ENCODE measurements around the gene SPINK8.
"Not testable (repeated sequence)": the region's sequence is repeated elsewhere in the genome, so short reads cannot be mapped to it uniquely, and the experiment has no call there.

The SPINK8 gene

GRCh38 chr3:48333346-48334245, at the start of gene SPINK8:
Gene SPINK8 (minus strand): TSS chr3:48333661. CDS start chr3:48328341, 5,320 bp downstream.
- not testable (repeated sequence) for DNase-seq (ENCODE audit: low spot score)

- DNase-seq (ENCODE audit: low spot score): no peak
These were observed 39.5 kb upstream of the SPINK8 start for GRCh38 chr3:48372862-48373435.

GRCh38 chr3:48372377-48372770, 38.9 kb upstream of the SPINK8 start:
- no peak for DNase-seq (ENCODE audit: low spot score)

GRCh38 chr3:48371651-48372376, 38.4 kb upstream of the SPINK8 start, which contains the start of gene FBXW12:
Gene FBXW12 (plus strand): TSS chr3:48372219. CDS start chr3:48372768, 549 bp downstream.
- no peak for DNase-seq (ENCODE audit: low spot score)

GRCh38 chr3:48370333-48370713, 36.9 kb upstream of the SPINK8 start:
- no peak for DNase-seq (ENCODE audit: low spot score)

GRCh38 chr3:48369693-48370332, 36.4 kb upstream of the SPINK8 start:
- no peak for DNase-seq (ENCODE audit: low spot score)

GRCh38 chr3:48367201-48367600, 33.7 kb upstream of the SPINK8 start:
- no peak for DNase-seq (ENCODE audit: low spot score)

- no peak for DNase-seq (ENCODE audit: low spot score)
These were observed 31.4 kb upstream of the SPINK8 start for GRCh38 chr3:48364840-48365239.

- DNase-seq (ENCODE audit: low spot score): no peak
These were observed 28.5 kb upstream of the SPINK8 start for GRCh38 chr3:48361928-48362327.

- no peak for DNase-seq (ENCODE audit: low spot score)
These were observed 23.0 kb upstream of the SPINK8 start for GRCh38 chr3:48356419-48356818.

GRCh38 chr3:48353987-48354386, 20.5 kb upstream of the SPINK8 start:
- DNase-seq (ENCODE audit: low spot score): no peak

GRCh38 chr3:48352546-48352945, 19.1 kb upstream of the SPINK8 start:
- no peak for DNase-seq (ENCODE audit: low spot score)

GRCh38 chr3:48347500-48347899, 14.0 kb upstream of the SPINK8 start:
- no peak for DNase-seq (ENCODE audit: low spot score)

GRCh38 chr3:48345946-48346572, 12.6 kb upstream of the SPINK8 start:
- no peak for DNase-seq (ENCODE audit: low spot score)

GRCh38 chr3:48344867-48345507, 11.5 kb upstream of the SPINK8 start:
- DNase-seq (ENCODE audit: low spot score): no peak

GRCh38 chr3:48343432-48343831, 10.0 kb upstream of the SPINK8 start:
- DNase-seq (ENCODE audit: low spot score): no peak

- no peak for DNase-seq (ENCODE audit: low spot score)
These were observed 5.2 kb upstream of the SPINK8 start for GRCh38 chr3:48338635-48339034.

- not testable (repeated sequence) for DNase-seq (ENCODE audit: low spot score)
These were observed 4.1 kb upstream of the SPINK8 start for GRCh38 chr3:48337536-48337935.

GRCh38 chr3:48335286-48335685, 1.8 kb upstream of the SPINK8 start:
- DNase-seq (ENCODE audit: low spot score): not testable (repeated sequence)

GRCh38 chr3:48334605-48335004, 1.1 kb upstream of the SPINK8 start:
- DNase-seq (ENCODE audit: low spot score): no peak

All from CD4-positive, alpha-beta T cell treated with Interleukin-2 at 100 ng/mL for 4 hours (primary cell).